Activated T-cell treated with anti-CD3 and anti-CD28 coated beads, Interleukin-2, amount 50 U/mL, for 1 hour (primary cell): ENCODE measurements around the gene C4orf54.

Experiments
- DNase-seq: peaks from one replicate; pipeline ENCODE4 v3.0.0-alpha.2; 2020

The C4orf54 gene

GRCh38 chr4:99657798-99658197 is at the start of gene C4orf54:
Gene C4orf54, minus strand, starts transcription at chr4:99657828. Its CDS starts 3,180 bp downstream, at chr4:99654648.
- no peak for DNase-seq

- no peak for DNase-seq
Observed at GRCh38 chr4:99705891-99706290, 48.3 kb upstream of the C4orf54 start.

GRCh38 chr4:99696801-99697200 is 39.2 kb upstream of the C4orf54 start:
- no peak for DNase-seq

GRCh38 chr4:99693140-99693539 is 35.5 kb upstream of the C4orf54 start:
- DNase-seq: no peak

GRCh38 chr4:99690990-99691389 is 33.4 kb upstream of the C4orf54 start:
- no peak for DNase-seq

GRCh38 chr4:99690472-99690871 is 32.8 kb upstream of the C4orf54 start:
- DNase-seq: no peak

GRCh38 chr4:99687120-99687519 is 29.5 kb upstream of the C4orf54 start:
- no peak for DNase-seq

GRCh38 chr4:99685234-99685633 is 27.6 kb upstream of the C4orf54 start:
- no peak for DNase-seq

- no peak for DNase-seq
Observed at GRCh38 chr4:99683895-99684294, 26.3 kb upstream of the C4orf54 start.

- no peak for DNase-seq
Observed at GRCh38 chr4:99679976-99680375, 22.3 kb upstream of the C4orf54 start.

GRCh38 chr4:99679204-99679603 is 21.6 kb upstream of the C4orf54 start:
- DNase-seq: no peak

GRCh38 chr4:99677161-99677560 is 19.5 kb upstream of the C4orf54 start:
- DNase-seq: no peak

GRCh38 chr4:99670409-99671073 is 12.9 kb upstream of the C4orf54 start:
- no peak for DNase-seq

- DNase-seq: no peak
Observed at GRCh38 chr4:99669084-99669483, 11.5 kb upstream of the C4orf54 start.

GRCh38 chr4:99668472-99668871 is 10.8 kb upstream of the C4orf54 start:
- DNase-seq: no peak

- DNase-seq: no peak
Observed at GRCh38 chr4:99665983-99666382, 8.4 kb upstream of the C4orf54 start.

GRCh38 chr4:99664716-99665115 is 7.1 kb upstream of the C4orf54 start:
- DNase-seq: no peak

GRCh38 chr4:99661907-99662306 is 4.3 kb upstream of the C4orf54 start:
- no peak for DNase-seq

- no peak for DNase-seq
Observed at GRCh38 chr4:99658666-99659065, 1.0 kb upstream of the C4orf54 start.

- DNase-seq: no peak
Observed at GRCh38 chr4:99655308-99656081, 2.1 kb downstream of the C4orf54 start.

- DNase-seq: no peak
Observed at GRCh38 chr4:99654361-99654761, 3.3 kb downstream of the C4orf54 start.

- no peak for DNase-seq
Observed at GRCh38 chr4:99653916-99654315, 3.7 kb downstream of the C4orf54 start.

- DNase-seq: no peak
Observed at GRCh38 chr4:99652596-99653436, 4.8 kb downstream of the C4orf54 start.
